GM18505 (cell line): ENCODE data around the gene SYTL3.
"Not testable (repeated sequence)": the region's sequence is repeated elsewhere in the genome, so short reads cannot be mapped to it uniquely, and the experiment has no call there.

Experiments
- ATAC-seq: cut with Tn5 transposase; IDR thresholded peaks from one replicate; pipeline ENCODE4 v1.9.1; 2021; ENCODE audit not compliant: unreplicated experiment
- POLR2A ChIP-seq: IDR thresholded peaks from 4 replicates; pipeline ENCODE4 v1.6.1; 2011; ENCODE audit warnings: borderline replicate concordance; ENCODE audit not compliant: insufficient read depth, insufficient read length; ENCODE audit errors: extremely low read depth

SYTL3 gene

DNA sequence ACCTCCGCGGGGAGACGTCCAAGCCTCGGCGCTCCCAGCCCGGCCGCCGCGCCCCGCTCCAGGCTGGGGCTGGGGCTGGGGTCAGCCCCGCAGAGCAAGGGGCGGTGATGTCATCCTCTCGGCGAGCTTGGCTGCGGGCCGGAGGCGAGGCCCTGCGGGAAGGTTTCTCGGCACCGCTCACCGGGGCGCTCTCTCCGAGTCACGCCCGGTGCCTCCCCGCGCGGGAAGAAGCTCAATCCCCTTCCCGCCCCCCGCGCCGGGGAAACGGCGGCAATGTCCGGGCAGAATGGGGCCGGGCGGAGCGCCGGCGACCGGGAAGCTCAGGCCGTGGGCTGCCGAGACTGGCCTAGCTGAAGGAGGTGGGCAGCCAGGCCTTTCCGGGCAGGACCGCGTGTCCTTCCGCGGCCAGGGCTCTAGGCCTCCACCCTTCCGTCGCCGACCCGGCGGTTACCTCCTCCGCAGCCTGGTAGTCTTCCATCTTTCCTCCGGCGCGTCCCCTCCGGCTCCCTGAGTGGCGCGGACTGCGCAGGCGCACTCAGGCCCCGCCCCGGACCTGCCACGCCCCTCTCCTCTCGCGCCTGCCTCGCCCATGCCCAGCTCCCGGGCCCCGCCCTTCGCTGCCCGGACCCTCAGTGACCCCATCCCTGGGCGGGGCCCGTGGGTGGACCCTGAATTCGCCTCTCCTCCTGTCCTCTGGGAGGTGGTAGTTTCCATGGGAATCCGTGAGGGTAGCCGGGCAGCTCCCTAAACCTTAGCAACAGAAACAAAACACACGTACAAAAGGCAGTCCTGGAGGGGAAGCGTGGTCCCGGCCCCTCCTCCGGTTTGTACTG, 5.4 kb upstream of the SYTL3 start, which contains the start of gene DYNLT1:
Gene DYNLT1 (minus strand): TSS at position 513 of the 833 bp plus-strand sequence. CDS start 35 bp downstream, at position 478.
- ATAC-seq: peak; percentile 62

DNA sequence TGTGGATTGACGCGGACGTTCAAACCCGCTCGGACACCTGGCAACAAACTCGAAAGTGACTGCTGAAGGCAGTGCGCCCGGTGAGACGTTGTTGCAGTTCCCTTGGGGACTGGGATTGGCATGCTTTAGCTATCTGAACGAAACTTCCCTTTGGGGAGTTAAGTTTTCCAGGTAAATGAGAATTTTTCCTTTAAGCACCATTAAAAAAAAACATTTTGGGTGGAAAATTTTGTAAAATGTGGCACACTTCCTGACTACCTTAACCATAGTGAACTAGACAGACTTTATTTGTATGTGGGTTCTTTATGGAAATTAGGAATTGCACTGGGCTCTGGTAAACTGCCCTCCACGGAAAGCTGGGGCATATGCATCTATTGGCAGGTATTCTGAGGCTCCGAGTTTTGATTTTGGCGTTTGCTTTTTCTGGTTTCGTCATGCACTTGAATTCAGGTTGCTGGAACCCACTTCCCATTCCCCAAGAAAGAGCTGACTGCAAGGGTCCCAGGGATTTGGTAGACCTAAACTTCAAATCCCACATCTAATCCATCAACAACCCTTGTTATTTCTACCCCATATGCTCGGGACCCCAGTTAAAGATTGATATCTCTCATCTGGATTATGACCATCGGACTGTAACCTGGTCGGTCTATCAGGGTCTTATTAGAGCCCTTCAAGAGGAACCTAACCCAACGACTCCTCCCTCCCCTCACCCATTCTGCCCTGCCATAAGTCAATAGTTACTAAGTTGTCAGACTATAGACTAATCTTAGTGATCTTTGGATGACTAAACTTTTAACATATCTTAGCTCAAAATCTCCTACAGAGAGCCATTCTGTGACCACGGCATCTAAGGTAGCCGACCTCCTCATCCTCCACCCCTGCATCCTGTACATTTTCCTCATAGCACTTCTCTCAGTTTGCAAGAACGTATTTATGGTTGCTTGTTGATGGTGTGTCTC, 4.5 kb upstream of the SYTL3 start:
- TF ChIP-seq POLR2A: no peak
- ATAC-seq: no peak

More for the DNA sequence above, 5.4 kb upstream of the SYTL3 start, which contains the start of gene DYNLT1:
- TF ChIP-seq POLR2A: peak; percentile 82

GRCh38 chr6:158646023-158646910, 3.6 kb upstream of the SYTL3 start:
- no peak for ATAC-seq
- TF ChIP-seq POLR2A: no peak

- TF ChIP-seq POLR2A: no peak
- no peak for ATAC-seq
Measured at GRCh38 chr6:158647501-158647900, 2.4 kb upstream of the SYTL3 start.

DNA sequence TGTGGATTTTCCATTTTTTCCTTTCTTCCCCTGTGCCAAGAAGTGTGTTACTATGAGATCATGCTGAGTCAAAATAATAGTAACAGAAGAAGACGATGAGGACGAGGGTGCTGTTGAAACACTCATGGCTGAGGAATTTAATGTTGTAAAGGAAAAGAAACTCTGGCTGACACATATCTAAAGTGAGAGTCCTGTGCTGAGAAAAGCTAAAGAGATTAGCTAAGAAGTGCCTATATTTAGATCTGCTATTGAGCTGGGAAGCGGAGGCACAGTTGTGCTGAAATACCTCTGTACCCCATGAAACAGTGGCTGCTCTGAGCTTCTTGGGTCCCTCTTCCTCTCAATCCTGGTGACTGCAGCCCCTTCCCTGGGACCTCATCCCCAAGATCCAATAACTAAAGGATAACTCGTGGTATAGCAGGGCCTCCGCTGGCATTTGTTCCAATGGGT, 1.1 kb upstream of the SYTL3 start:
- peak; percentile 28 for ATAC-seq
- TF ChIP-seq POLR2A: no peak

DNA sequence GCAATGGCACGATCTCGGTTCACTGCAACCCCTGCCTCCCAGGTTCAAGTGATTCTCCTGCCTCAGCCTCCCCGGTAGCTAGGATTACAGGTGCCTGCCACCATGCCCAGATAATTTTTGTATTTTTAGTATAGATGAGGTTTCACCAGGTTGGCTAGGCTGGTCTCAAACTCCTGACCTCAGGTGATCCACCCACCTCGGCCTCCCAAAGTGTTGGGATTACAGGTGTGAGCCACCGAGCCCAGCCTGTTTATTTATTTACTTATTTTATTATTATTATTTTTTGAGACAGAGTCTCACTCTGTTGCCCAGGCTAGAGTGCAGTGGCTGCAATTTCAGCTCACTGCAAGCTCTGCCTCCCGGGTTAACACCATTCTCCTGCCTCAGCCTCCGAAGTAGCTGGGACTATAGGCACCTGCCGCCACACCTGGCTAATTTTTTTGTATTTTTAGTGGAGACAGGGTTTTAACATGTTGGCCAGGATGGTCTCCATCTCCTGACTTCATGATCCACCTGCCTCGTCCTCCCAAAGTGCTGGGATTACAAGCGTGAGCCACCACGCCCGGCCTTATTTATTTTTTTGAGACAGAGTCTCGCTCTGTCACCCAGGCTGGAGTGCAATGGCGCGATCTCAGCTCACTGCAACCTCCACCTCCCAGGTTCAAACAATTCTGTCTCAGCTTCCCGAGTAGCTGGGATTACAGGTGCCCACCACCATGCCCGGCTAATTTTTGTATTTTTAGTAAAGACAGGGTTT, 2.3 kb downstream of the SYTL3 start:
- ATAC-seq: not testable (repeated sequence)

DNA sequence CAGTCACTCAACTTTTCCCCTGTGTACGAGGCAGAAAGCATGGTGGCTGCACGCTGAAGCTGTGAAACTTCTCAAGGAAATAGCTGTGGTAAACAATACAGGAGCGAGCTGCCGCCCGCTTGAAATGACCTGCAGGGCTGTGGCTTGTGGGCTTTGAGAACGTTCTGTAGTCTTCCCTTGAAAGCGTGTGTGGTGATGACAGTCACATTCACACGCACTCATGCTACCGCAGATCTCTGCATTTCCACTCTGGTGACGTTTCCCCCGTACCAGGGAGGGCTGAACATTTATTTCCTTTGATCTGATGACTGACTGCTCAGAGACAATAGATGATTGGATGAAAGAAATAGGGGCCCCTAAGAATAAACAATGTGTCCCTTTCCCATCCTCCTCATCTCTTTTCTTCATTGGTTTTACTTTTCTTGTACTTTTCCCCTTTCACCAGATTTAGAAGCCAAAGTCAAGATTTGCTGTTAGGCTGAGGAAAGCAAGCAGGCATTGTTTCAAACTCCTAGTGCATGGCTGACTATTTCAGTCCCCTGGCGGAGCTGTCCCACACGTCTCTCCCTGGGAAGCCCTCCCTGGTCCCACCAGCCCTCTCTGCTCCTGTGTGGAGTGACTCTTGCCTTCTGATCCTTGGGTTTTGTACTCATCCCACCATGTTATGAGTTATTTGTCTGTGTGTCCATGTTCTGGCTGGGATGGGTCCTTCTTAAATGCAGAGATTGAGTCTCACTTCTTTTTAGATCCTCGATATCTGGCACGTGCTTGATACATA, 3.9 kb downstream of the SYTL3 start:
- peak; percentile 51 for ATAC-seq
- TF ChIP-seq POLR2A: no peak

- no peak for ATAC-seq
- TF ChIP-seq POLR2A: no peak
Measured at GRCh38 chr6:158654498-158654897, 4.6 kb downstream of the SYTL3 start.

- no peak for ATAC-seq
- no peak for TF ChIP-seq POLR2A
Measured at GRCh38 chr6:158654960-158655489, 5.2 kb downstream of the SYTL3 start.

DNA sequence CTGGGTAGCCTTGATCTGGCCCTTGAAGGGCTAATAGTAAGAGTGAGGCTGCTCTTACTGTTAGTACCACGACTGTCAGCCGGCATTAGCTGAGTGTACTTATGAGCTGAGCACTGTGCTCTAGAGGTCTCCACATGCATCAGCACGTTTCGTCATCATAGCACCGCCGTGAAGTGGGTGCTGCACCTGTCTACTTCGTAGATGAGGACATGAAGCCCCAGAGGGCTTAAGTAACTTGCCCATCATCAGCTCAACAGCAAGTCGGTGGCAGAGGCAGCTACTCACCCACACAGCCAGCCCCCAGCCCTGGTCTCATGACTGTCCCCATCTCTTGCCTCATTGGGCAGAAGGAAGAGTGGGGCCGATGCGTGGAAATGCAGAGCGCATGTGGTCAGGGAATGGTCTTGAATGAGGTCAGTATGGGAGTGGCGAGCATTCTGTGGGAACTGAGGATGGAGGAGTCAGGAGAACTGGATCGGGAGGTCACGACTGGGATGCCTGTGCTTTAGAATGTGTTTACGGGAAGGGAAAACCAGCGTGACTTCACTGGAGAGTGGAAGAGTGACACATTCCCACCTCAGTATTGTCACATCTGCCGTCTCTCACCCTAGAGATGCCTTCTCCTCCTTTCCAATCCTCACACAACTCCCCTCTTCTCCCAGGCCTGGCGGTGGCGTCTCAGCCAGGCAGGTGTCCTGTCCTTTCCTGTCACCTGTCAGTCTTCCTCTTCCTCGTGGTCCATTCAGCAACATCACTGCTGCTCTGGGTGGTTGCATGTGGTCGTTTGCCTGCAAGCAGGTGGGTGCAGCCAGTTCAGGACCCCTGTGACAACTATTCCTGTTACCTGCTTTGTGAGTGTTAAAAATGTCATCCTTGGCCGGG, 6.0 kb downstream of the SYTL3 start:
- no peak for TF ChIP-seq POLR2A

DNA sequence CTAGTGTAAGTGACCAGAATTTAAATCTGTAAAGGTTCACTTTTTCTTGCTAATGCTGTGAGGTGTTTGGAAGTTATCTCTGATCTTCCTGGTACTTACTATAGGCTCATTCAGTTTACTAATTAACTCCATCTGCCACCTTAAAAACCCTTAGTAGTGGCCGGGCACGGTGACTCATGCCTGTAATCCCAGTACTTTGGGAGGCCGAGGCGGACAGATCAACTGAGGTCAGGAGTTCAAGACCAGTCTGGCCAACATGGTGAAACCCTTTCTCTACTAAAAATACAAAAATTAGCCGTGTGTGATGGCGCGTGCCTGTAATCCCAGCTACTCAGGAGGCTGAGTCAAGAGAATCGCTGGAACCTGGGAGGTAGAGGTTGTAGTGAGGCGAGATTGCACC, 7.1 kb downstream of the SYTL3 start:
- not testable (repeated sequence) for ATAC-seq

More for the DNA sequence above, 6.0 kb downstream of the SYTL3 start:
- ATAC-seq: no peak
